ENCODE measurements around the gene TAT. TPM values are rescaled to one million over a fixed set of nuclear protein-coding genes. Genes with fewer than 3 reads are reported as not detected.

Gene TAT
- total RNA-seq, 1 experiment from 2014 or later: not detected

DNA sequence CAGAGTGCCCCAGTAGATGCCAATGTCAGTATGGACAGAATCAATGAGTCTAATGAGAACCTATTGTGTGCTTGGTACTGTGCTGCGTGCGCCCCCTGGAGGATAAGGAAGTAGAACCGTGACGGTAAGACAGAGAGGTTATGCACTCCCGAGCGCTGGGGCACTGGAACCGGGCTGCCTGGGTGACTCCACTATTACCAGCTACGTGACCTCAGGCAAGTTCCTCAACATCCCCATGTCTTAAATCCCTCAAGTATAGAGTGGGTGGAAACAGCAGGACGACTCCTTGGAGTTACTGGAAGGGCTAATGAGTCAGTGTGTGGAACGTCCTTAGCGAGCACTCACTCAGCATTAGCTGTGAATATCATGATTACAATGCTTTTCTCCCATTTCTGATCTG lies 34.5 kb downstream of the TAT start:
- intact Hi-C loops (cut with micrococcal nuclease; ENCODE audit: unreplicated experiment): no loop called here
- DNase-seq (ENCODE audit: low spot score): peak; percentile 72
- Histone ChIP-seq H3K4me3 (ENCODE audit: low read depth, low read length, poor library complexity, severe bottlenecking) (no peak overlapping the region), H3K27ac (ENCODE audit: low read depth, low read length, poor library complexity, severe bottlenecking) (no peak overlapping the region), H3K36me3 (ENCODE audit: insufficient read depth, low read length, poor library complexity, severe bottlenecking) (no peaks in the 10 kb centered on the region), H3K9me3 (ENCODE audit: low read depth, low read length, poor library complexity, severe bottlenecking) (no peaks in the 10 kb centered on the region), H3K27me3 (replicated peaks; ENCODE audit: insufficient read depth, low read depth, low read length, poor library complexity) (peaks cover 35% of the 10 kb centered on the region), H3K4me1 (ENCODE audit: insufficient read depth, low read length, poor library complexity, severe bottlenecking) (no peaks in the 10 kb centered on the region)
- ChIA-PET POLR2A (ENCODE audit: low non-redundant PET) (no interaction called here), CTCF (no interaction called here)
- no TSS peak for BruUV-seq (replicated peaks)
- no peak for TF ChIP-seq EZH2 (IDR thresholded peaks at IDR 0.05; ENCODE audit: borderline replicate concordance, low read depth, low read length, poor library complexity, severe bottlenecking)
- TF ChIP-seq, protein P1, sequence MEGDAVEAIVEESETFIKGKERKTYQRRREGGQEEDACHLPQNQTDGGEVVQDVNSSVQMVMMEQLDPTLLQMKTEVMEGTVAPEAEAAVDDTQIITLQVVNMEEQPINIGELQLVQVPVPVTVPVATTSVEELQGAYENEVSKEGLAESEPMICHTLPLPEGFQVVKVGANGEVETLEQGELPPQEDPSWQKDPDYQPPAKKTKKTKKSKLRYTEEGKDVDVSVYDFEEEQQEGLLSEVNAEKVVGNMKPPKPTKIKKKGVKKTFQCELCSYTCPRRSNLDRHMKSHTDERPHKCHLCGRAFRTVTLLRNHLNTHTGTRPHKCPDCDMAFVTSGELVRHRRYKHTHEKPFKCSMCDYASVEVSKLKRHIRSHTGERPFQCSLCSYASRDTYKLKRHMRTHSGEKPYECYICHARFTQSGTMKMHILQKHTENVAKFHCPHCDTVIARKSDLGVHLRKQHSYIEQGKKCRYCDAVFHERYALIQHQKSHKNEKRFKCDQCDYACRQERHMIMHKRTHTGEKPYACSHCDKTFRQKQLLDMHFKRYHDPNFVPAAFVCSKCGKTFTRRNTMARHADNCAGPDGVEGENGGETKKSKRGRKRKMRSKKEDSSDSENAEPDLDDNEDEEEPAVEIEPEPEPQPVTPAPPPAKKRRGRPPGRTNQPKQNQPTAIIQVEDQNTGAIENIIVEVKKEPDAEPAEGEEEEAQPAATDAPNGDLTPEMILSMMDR (conservative IDR thresholded peaks at IDR 0.05; ENCODE audit: low read depth, low read length): peak; percentile 93

- intact Hi-C loops (cut with micrococcal nuclease; ENCODE audit: unreplicated experiment): loop anchor here (2.0 kb wide), 1 partner anchor 125 kb away; no protein-coding TSS in a partner anchor
- Histone ChIP-seq H3K36me3 (ENCODE audit: insufficient read depth, low read length, poor library complexity, severe bottlenecking) (no peaks in the 10 kb centered on the region), H3K4me1 (ENCODE audit: insufficient read depth, low read length, poor library complexity, severe bottlenecking) (no peaks in the 10 kb centered on the region), H3K9me3 (ENCODE audit: low read depth, low read length, poor library complexity, severe bottlenecking) (no peaks in the 10 kb centered on the region), H3K27ac (ENCODE audit: low read depth, low read length, poor library complexity, severe bottlenecking) (no peak overlapping the region), H3K27me3 (replicated peaks; ENCODE audit: insufficient read depth, low read depth, low read length, poor library complexity) (peaks cover 23% of the 10 kb centered on the region), H3K4me3 (ENCODE audit: low read depth, low read length, poor library complexity, severe bottlenecking) (no peak overlapping the region)
- peak; percentile 43 for DNase-seq (ENCODE audit: low spot score)
- TF ChIP-seq EZH2 (IDR thresholded peaks at IDR 0.05; ENCODE audit: borderline replicate concordance, low read depth, low read length, poor library complexity, severe bottlenecking): no peak
- TF ChIP-seq, protein P1 (conservative IDR thresholded peaks at IDR 0.05; ENCODE audit: low read depth, low read length): peak; percentile 71
- CTCF ChIA-PET: no interaction called here
- POLR2A ChIA-PET (ENCODE audit: low non-redundant PET): no interaction called here
- no TSS peak for BruUV-seq (replicated peaks)
Observed at GRCh38 chr16:71537643-71538042, 39.2 kb downstream of the TAT start.

DNA sequence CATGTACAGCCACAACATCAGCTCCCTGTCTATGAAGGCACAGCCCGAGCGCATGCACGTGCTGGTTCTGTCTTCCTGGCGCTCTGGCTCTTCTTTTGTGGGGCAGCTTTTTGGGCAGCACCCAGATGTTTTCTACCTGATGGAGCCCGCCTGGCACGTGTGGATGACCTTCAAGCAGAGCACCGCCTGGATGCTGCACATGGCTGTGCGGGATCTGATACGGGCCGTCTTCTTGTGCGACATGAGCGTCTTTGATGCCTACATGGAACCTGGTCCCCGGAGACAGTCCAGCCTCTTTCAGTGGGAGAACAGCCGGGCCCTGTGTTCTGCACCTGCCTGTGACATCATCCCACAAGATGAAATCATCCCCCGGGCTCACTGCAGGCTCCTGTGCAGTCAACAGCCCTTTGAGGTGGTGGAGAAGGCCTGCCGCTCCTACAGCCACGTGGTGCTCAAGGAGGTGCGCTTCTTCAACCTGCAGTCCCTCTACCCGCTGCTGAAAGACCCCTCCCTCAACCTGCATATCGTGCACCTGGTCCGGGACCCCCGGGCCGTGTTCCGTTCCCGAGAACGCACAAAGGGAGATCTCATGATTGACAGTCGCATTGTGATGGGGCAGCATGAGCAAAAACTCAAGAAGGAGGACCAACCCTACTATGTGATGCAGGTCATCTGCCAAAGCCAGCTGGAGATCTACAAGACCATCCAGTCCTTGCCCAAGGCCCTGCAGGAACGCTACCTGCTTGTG lies 40.0 kb downstream of the TAT start:
- Histone ChIP-seq H3K27me3 (replicated peaks; ENCODE audit: insufficient read depth, low read depth, low read length, poor library complexity) (peaks cover 23% of the 10 kb centered on the region), H3K9me3 (ENCODE audit: low read depth, low read length, poor library complexity, severe bottlenecking) (no peaks in the 10 kb centered on the region), H3K27ac (ENCODE audit: low read depth, low read length, poor library complexity, severe bottlenecking) (no peak overlapping the region), H3K36me3 (ENCODE audit: insufficient read depth, low read length, poor library complexity, severe bottlenecking) (no peaks in the 10 kb centered on the region), H3K4me1 (ENCODE audit: insufficient read depth, low read length, poor library complexity, severe bottlenecking) (no peaks in the 10 kb centered on the region), H3K4me3 (ENCODE audit: low read depth, low read length, poor library complexity, severe bottlenecking) (no peak overlapping the region)
- TF ChIP-seq, protein P1 (conservative IDR thresholded peaks at IDR 0.05; ENCODE audit: low read depth, low read length): no peak
- no peak for TF ChIP-seq EZH2 (IDR thresholded peaks at IDR 0.05; ENCODE audit: borderline replicate concordance, low read depth, low read length, poor library complexity, severe bottlenecking)
- no TSS peak for BruUV-seq (replicated peaks)
- no peak for DNase-seq (ENCODE audit: low spot score)
- intact Hi-C loops (cut with micrococcal nuclease; ENCODE audit: unreplicated experiment): loop anchor here (2.0 kb wide), 1 partner anchor 124 kb away; no protein-coding TSS in a partner anchor
- CTCF ChIA-PET: no interaction called here
- POLR2A ChIA-PET (ENCODE audit: low non-redundant PET): no interaction called here

Data from A673 (cell line).